Endodermal cell (in vitro differentiated cells): ENCODE results near the gene ZNF513. TPM values are rescaled to one million over a fixed set of nuclear protein-coding genes. Genes with fewer than 3 reads are reported as not detected.
A peak's percentile ranks its signal among the peaks of the same experiment; 100 is the strongest.

Experiments used
- DNase-seq: peaks from one replicate; pipeline ENCODE4 v3.0.0-alpha.2; 2017
- H3K27ac ChIP-seq: 2 replicates; pipeline ENCODE4 v1.5.1; 2013; ENCODE audit warnings: mild to moderate bottlenecking, low read depth, low read length, moderate library complexity
- H3K27me3 ChIP-seq: 2 replicates; pipeline ENCODE4 v1.6.1; 2013; ENCODE audit warnings: mild to moderate bottlenecking, low read length, moderate library complexity; ENCODE audit not compliant: insufficient read depth, control insufficient read depth, poor library complexity, severe bottlenecking
- H3K36me3 ChIP-seq: 2 replicates; pipeline ENCODE4 v1.7.0; 2013; ENCODE audit warnings: mild to moderate bottlenecking, low read length, moderate library complexity; ENCODE audit not compliant: control insufficient read depth, insufficient read depth
- H3K4me1 ChIP-seq: one replicate; pipeline ENCODE4 v1.7.0; 2013; ENCODE audit warnings: low read length; ENCODE audit not compliant: control insufficient read depth, insufficient read depth
- H3K4me3 ChIP-seq: 2 replicates; pipeline ENCODE4 v1.5.1; 2013; ENCODE audit warnings: mild to moderate bottlenecking, low read length, moderate library complexity
- H3K9ac ChIP-seq: 2 replicates; pipeline ENCODE4 v1.6.1; 2013; ENCODE audit warnings: mild to moderate bottlenecking, low read length, moderate library complexity; ENCODE audit not compliant: poor library complexity, severe bottlenecking; ENCODE audit errors: extremely low read depth
- H3K9me3 ChIP-seq: 2 replicates; pipeline ENCODE4 v1.6.1; 2013; ENCODE audit warnings: mild to moderate bottlenecking, low read length, moderate library complexity; ENCODE audit not compliant: control insufficient read depth
- H3K27ac Mint-ChIP-seq: 2 replicates; pipeline ENCODE4 v1.8.0; 2020; ENCODE audit warnings: mixed read lengths
- H3K27me3 Mint-ChIP-seq: 2 replicates; pipeline ENCODE4 v1.8.0; 2021; ENCODE audit warnings: mild to moderate bottlenecking, mixed read lengths; ENCODE audit not compliant: insufficient read depth
- H3K36me3 Mint-ChIP-seq: 2 replicates; pipeline ENCODE4 v1.8.0; 2020; ENCODE audit warnings: low read depth, mixed read lengths
- H3K4me1 Mint-ChIP-seq: 2 replicates; pipeline ENCODE4 v1.8.0; 2020; ENCODE audit warnings: mixed read lengths
- H3K4me3 Mint-ChIP-seq: 2 replicates; pipeline ENCODE4 v1.8.0; 2020; ENCODE audit warnings: mild to moderate bottlenecking, moderate library complexity, mixed read lengths
- H3K9me3 Mint-ChIP-seq: 2 replicates; pipeline ENCODE4 v1.8.0; 2020; ENCODE audit warnings: mild to moderate bottlenecking, mixed read lengths
- CTCF ChIP-seq: fragments of 200-600 bp; sonication (generic); conservative IDR thresholded peaks from 2 replicates; pipeline ENCODE4 v1.5.0; 2021; ENCODE audit warnings: antibody characterized with exemption, mild to moderate bottlenecking
- WGBS, 2 experiments: methylation state at CpG; one replicate each; pipeline versions ENCODE4 v1.1.5 to v1.1.7; 2013; ENCODE audit warnings: missing lambda C conversion rate in 2 of 2, mixed read lengths in 1 of 2; ENCODE audit not compliant: insufficient coverage in 1 of 2, insufficient read length in 1 of 2; 5-methylcytosine and 5-hydroxymethylcytosine counted together
- total RNA-seq, 2 donors: library from RNA; stranded (reverse); fragmentation: NEBNext Ultra II Directional in 1 of 2; extraction: Animal tissue kit (Norgen Biotek cat#: 25700) in 1 of 2; gene quantifications; 2 replicates in 1 of 2; 3 replicates in 1 of 2; pipeline ENCODE4 v1.2.1, GENCODE V29; 2021

ZNF513 gene
- total RNA-seq, 2 donors from 2014 or later: 30.7 to 32.5 TPM

- H3K27me3 Mint-ChIP-seq: no peaks in the 10 kb centered on the region
- TF ChIP-seq CTCF: no peak
- peak overlapping the region; percentile 94 for H3K9ac ChIP-seq
- H3K4me1 ChIP-seq: peaks cover 2% of the 10 kb centered on the region
- H3K4me1 Mint-ChIP-seq: peaks cover 26% of the 10 kb centered on the region
- WGBS, 2 experiments: 6 to 8% methylated on average over 29 to 46 of the region's 46 CpGs
- no peaks in the 10 kb centered on the region for H3K9me3 ChIP-seq
- DNase-seq: peak; percentile 66
- peak overlapping the region; percentile 94 for H3K27ac Mint-ChIP-seq
- H3K9me3 Mint-ChIP-seq: no peaks in the 10 kb centered on the region
- peaks cover 63% of the 10 kb centered on the region for H3K36me3 Mint-ChIP-seq
- H3K27ac ChIP-seq: peak overlapping the region; percentile 52
- no peaks in the 10 kb centered on the region for H3K27me3 ChIP-seq
- peak overlapping the region; percentile 98 for H3K4me3 ChIP-seq
- H3K4me3 Mint-ChIP-seq: peak overlapping the region; percentile 92
- H3K36me3 ChIP-seq: peaks cover 67% of the 10 kb centered on the region
These were observed 9.5 kb downstream of the ZNF513 start for GRCh38 chr2:27370816-27371620.

- H3K27me3 Mint-ChIP-seq: no peaks in the 10 kb centered on the region
These were observed 10.3 kb downstream of the ZNF513 start, which contains the start of the genes EIF2B4 and SNX17 for GRCh38 chr2:27370026-27370815. TSS of gene EIF2B4 (minus strand) at chr2:27370338. CDS start at chr2:27370314, 24 bp downstream. TSS of gene SNX17 (plus strand) at chr2:27370616. CDS start at chr2:27370744, 128 bp downstream.

More at GRCh38 chr2:27370026-27370815, 10.3 kb downstream of the ZNF513 start, which contains the start of the genes EIF2B4 and SNX17:
- peak; percentile 86 for TF ChIP-seq CTCF
- peak; percentile 100 for DNase-seq
- Histone ChIP-seq H3K4me3 (peak within 1 kb of the TSS; percentile 98), H3K27ac (peak within 1 kb of the TSS; percentile 69), H3K9ac (peak within 1 kb of the TSS; percentile 94), H3K9me3 (no peaks in the 10 kb centered on the region), H3K27me3 (no peaks in the 10 kb centered on the region), H3K36me3 (peaks cover 59% of the 10 kb centered on the region), H3K4me1 (peaks cover 2% of the 10 kb centered on the region)
- Mint-ChIP-seq H3K9me3 (no peaks in the 10 kb centered on the region), H3K4me1 (peaks cover 26% of the 10 kb centered on the region), H3K36me3 (peaks cover 57% of the 10 kb centered on the region), H3K27ac (peak within 1 kb of the TSS; percentile 98), H3K4me3 (peak within 1 kb of the TSS; percentile 92)
- 0% methylated on average over 19 to 85 of the region's 85 CpGs for WGBS, 2 experiments
